Neural progenitor cell (in vitro differentiated cells): ENCODE measurements around the gene GJA8. TPM values are rescaled to one million over a fixed set of nuclear protein-coding genes. Genes with fewer than 3 reads are reported as not detected.

Experiments used
- DNase-seq: peaks from one replicate; pipeline ENCODE4 v3.0.0-alpha.2; 2016; ENCODE audit warnings: low spot score
- H2AFZ ChIP-seq: fragments of 200-600 bp; sonication (generic); replicated peaks from 2 replicates; pipeline ENCODE4 v1.6.1; 2016; ENCODE audit warnings: antibody characterized with exemption
- H3F3A ChIP-seq: fragments of 200-600 bp; sonication (generic); 2 replicates; pipeline ENCODE4 v1.6.1; 2016; ENCODE audit warnings: antibody characterized with exemption, low read depth
- H3K27ac ChIP-seq: fragments of 200-600 bp; sonication (generic); 2 replicates; pipeline ENCODE4 v1.5.1; 2016; ENCODE audit warnings: mild to moderate bottlenecking
- H3K27me3 ChIP-seq: fragments of 200-600 bp; sonication (generic); 2 replicates; pipeline ENCODE4 v1.6.1; 2016; ENCODE audit warnings: mild to moderate bottlenecking, moderate library complexity
- H3K36me3 ChIP-seq: fragments of 200-600 bp; sonication (generic); 2 replicates; pipeline ENCODE4 v1.5.1; 2016
- H3K4me1 ChIP-seq: fragments of 200-600 bp; sonication (generic); 2 replicates; pipeline ENCODE4 v1.6.1; 2016; ENCODE audit warnings: mixed run types
- H3K4me2 ChIP-seq: fragments of 200-600 bp; sonication (generic); 2 replicates; pipeline ENCODE4 v1.6.1; 2016
- H3K4me3 ChIP-seq: fragments of 200-600 bp; sonication (generic); 2 replicates; pipeline ENCODE4 v1.5.1; 2016
- H3K79me2 ChIP-seq: fragments of 200-600 bp; sonication (generic); 2 replicates; pipeline ENCODE4 v1.6.1; 2016; ENCODE audit warnings: low read depth
- H3K9ac ChIP-seq: fragments of 200-600 bp; sonication (generic); 2 replicates; pipeline ENCODE4 v1.6.1; 2016
- H3K9me3 ChIP-seq: fragments of 200-600 bp; sonication (generic); 2 replicates; pipeline ENCODE4 v1.5.1; 2016; ENCODE audit warnings: low read depth
- H4K20me1 ChIP-seq: fragments of 200-600 bp; sonication (generic); 2 replicates; pipeline ENCODE4 v1.6.1; 2016; ENCODE audit warnings: low read depth
- H3K27ac Mint-ChIP-seq: 3 replicates; pipeline ENCODE4 v1.8.0; 2021; ENCODE audit warnings: mixed read lengths
- H3K27me3 Mint-ChIP-seq: 2 replicates; pipeline ENCODE4 v1.8.0; 2022; ENCODE audit warnings: low read depth, mild to moderate bottlenecking, inconsistent platforms, moderate library complexity, mixed read lengths; ENCODE audit not compliant: insufficient read depth
- H3K36me3 Mint-ChIP-seq: 3 replicates; pipeline ENCODE4 v1.8.0; 2021; ENCODE audit warnings: mixed read lengths
- H3K4me1 Mint-ChIP-seq: 3 replicates; pipeline ENCODE4 v1.8.0; 2021; ENCODE audit warnings: mixed read lengths
- H3K4me3 Mint-ChIP-seq: 3 replicates; pipeline ENCODE4 v1.8.0; 2021; ENCODE audit warnings: mild to moderate bottlenecking, moderate library complexity, mixed read lengths
- H3K9me3 Mint-ChIP-seq: 3 replicates; pipeline ENCODE4 v1.8.0; 2020; ENCODE audit warnings: mixed read lengths
- CTCF ChIP-seq: fragments of 200-600 bp; sonication (generic); IDR thresholded peaks from 2 replicates; pipeline ENCODE4 v1.5.1; 2017; ENCODE audit warnings: antibody characterized with exemption, mild to moderate bottlenecking
- EZH2 ChIP-seq: fragments of 200-600 bp; sonication (generic); IDR thresholded peaks from 2 replicates; pipeline ENCODE4 v1.6.1; 2017; ENCODE audit warnings: antibody characterized with exemption, mild to moderate bottlenecking, moderate library complexity
- EZH2phosphoT487 ChIP-seq: fragments of 200-600 bp; sonication (generic); IDR thresholded peaks from 2 replicates; pipeline ENCODE4 v1.6.1; 2017; ENCODE audit warnings: antibody characterized with exemption
- total RNA-seq: library from RNA; depleted of rRNA; stranded (reverse); fragments of >200 nt; gene quantifications from 2 replicates; pipeline ENCODE4 v1.2.3, GENCODE V29; 2015; ENCODE audit warnings: low replicate concordance

The GJA8 gene
- total RNA-seq, 1 donor from 2014 or later, result not detected

GRCh38 chr1:147897789-147898188 lies 4.8 kb upstream of the GJA8 start:
- Histone ChIP-seq H3K4me2 (peak overlapping the region; percentile 25), H3K36me3 (no peaks in the 10 kb centered on the region), H4K20me1 (peaks cover 10% of the 10 kb centered on the region), H3K27ac (no peak overlapping the region), H3K27me3 (no peaks in the 10 kb centered on the region), H3K9ac (no peak overlapping the region), H2AFZ (no peak overlapping the region), H3K4me1 (peaks cover 20% of the 10 kb centered on the region), H3K79me2 (no peaks in the 10 kb centered on the region), H3F3A (peaks cover 7% of the 10 kb centered on the region), H3K4me3 (no peak overlapping the region), H3K9me3 (no peaks in the 10 kb centered on the region)
- H3K27ac Mint-ChIP-seq, result no peak overlapping the region
- H3K9me3 Mint-ChIP-seq, result no peaks in the 10 kb centered on the region
- H3K36me3 Mint-ChIP-seq, result no peaks in the 10 kb centered on the region
- H3K4me1 Mint-ChIP-seq, result peaks cover 44% of the 10 kb centered on the region
- TF ChIP-seq EZH2phosphoT487 (no peak), EZH2 (no peak), CTCF (no peak)
- H3K27me3 Mint-ChIP-seq, result peaks cover 8% of the 10 kb centered on the region
- H3K4me3 Mint-ChIP-seq, result no peak overlapping the region
- DNase-seq, result no peak

- Histone ChIP-seq H4K20me1 (no peaks in the 10 kb centered on the region), H3K9me3 (no peaks in the 10 kb centered on the region), H3K9ac (no peak overlapping the region), H3K4me1 (peaks cover 4% of the 10 kb centered on the region), H3K4me2 (no peak overlapping the region), H3K27me3 (no peaks in the 10 kb centered on the region), H3K79me2 (no peaks in the 10 kb centered on the region), H3K36me3 (no peaks in the 10 kb centered on the region), H2AFZ (no peak overlapping the region), H3K4me3 (no peak overlapping the region), H3F3A (no peaks in the 10 kb centered on the region), H3K27ac (no peak overlapping the region)
- no peaks in the 10 kb centered on the region for H3K9me3 Mint-ChIP-seq
- H3K36me3 Mint-ChIP-seq, result no peaks in the 10 kb centered on the region
- DNase-seq, result no peak
- peaks cover 3% of the 10 kb centered on the region for H3K27me3 Mint-ChIP-seq
- H3K4me3 Mint-ChIP-seq, result no peak overlapping the region
- no peak overlapping the region for H3K27ac Mint-ChIP-seq
- peaks cover 15% of the 10 kb centered on the region for H3K4me1 Mint-ChIP-seq
- TF ChIP-seq EZH2phosphoT487 (no peak), EZH2 (no peak), CTCF (no peak)
Observed at GRCh38 chr1:147904726-147905125, 2.1 kb downstream of the GJA8 start.

- peaks cover 3% of the 10 kb centered on the region for H3K27me3 Mint-ChIP-seq
- TF ChIP-seq EZH2 (no peak), CTCF (no peak), EZH2phosphoT487 (no peak)
Observed at GRCh38 chr1:147907786-147908509, 5.4 kb downstream of the GJA8 start.

More at GRCh38 chr1:147907786-147908509, 5.4 kb downstream of the GJA8 start:
- Histone ChIP-seq H3K79me2 (no peaks in the 10 kb centered on the region), H2AFZ (no peak overlapping the region), H3K9me3 (no peaks in the 10 kb centered on the region), H3K9ac (no peak overlapping the region), H3K4me2 (no peak overlapping the region), H3F3A (no peaks in the 10 kb centered on the region), H3K27me3 (no peaks in the 10 kb centered on the region), H3K4me1 (no peaks in the 10 kb centered on the region), H3K27ac (no peak overlapping the region), H4K20me1 (no peaks in the 10 kb centered on the region), H3K36me3 (no peaks in the 10 kb centered on the region), H3K4me3 (no peak overlapping the region)
- Mint-ChIP-seq H3K36me3 (no peaks in the 10 kb centered on the region), H3K4me1 (no peaks in the 10 kb centered on the region), H3K9me3 (no peaks in the 10 kb centered on the region), H3K4me3 (no peak overlapping the region), H3K27ac (no peak overlapping the region)
- DNase-seq, result no peak
